HCT116 (cell line): Measurements from ENCODE around the gene TPD52L1. TPM values are rescaled to one million over a fixed set of nuclear protein-coding genes. Genes with fewer than 3 reads are reported as not detected.

Source experiments
- ATAC-seq: fragments of 200-7000 bp; cut with Tn5 transposase; 2 replicates; pipeline ENCODE4 v1.9.1; 2020; ENCODE audit warnings: mild to moderate bottlenecking, moderate library complexity
- BruUV-seq: library from RNA; stranded (reverse); fragments of 400-500 nt; replicated peaks from 2 replicates; lab custom pipeline; 2021; lab: Mats Ljungman, UMichigan
- CTCF ChIA-PET: fragments of 300-600 bp; sonication (Branson Sonifier 250); formaldehyde crosslinking; loops from one replicate; lab custom pipeline; 2021; ENCODE audit warnings: antibody characterized with exemption; lab: Charles Lee
- POLR2A ChIA-PET: fragments of 300-600, 350-600 bp; sonication (Branson Sonifier 250); formaldehyde crosslinking; loops from one replicate; lab custom pipeline; 2021; ENCODE audit warnings: antibody characterized with exemption; lab: Charles Lee
- RAD21 ChIA-PET, 2 experiments: fragments of 300-600 bp; sonication (Branson Sonifier 250); formaldehyde crosslinking; loops; one replicate each; lab custom pipeline; 2023; ENCODE audit warnings: low total read pairs in 2 of 2; ENCODE audit not compliant: uncharacterized antibody in 2 of 2, unreplicated experiment in 2 of 2, low non-redundant PET in 1 of 2; lab: Charles Lee
- DNase-seq: peaks from one replicate; pipeline ENCODE4 v3.0.0-alpha.2; 2010; ENCODE audit warnings: low read depth, low spot score
- H2AFZ ChIP-seq: fragments of 200-600 bp; shearing (Covaris generic), sonication (generic); 2 replicates; pipeline ENCODE4 v1.6.1; 2017; ENCODE audit warnings: low read depth, mixed run types, mixed read lengths, antibody characterized with exemption, low read length; ENCODE audit not compliant: poor library complexity, severe bottlenecking
- H3K27ac ChIP-seq: 2 replicates; pipeline ENCODE4 v1.5.1; 2012; ENCODE audit warnings: low read depth, low read length
- H3K27me3 ChIP-seq: fragments of 200-600 bp; sonication (generic); 2 replicates; pipeline ENCODE4 v1.6.1; 2016; ENCODE audit warnings: mixed run types, low read length, mixed read lengths; ENCODE audit not compliant: insufficient read depth
- H3K36me3 ChIP-seq, 2 experiments: fragments of 200-500 bp in 1 of 2; fragments of 200-600 bp in 1 of 2; sonication (Bioruptor generic) in 1 of 2; sonication (generic) in 1 of 2; 2 replicates each; pipeline versions ENCODE4 v1.5.1 to v1.6.1; 2014 to 2016; ENCODE audit warnings: low read length in 2 of 2, inconsistent platforms in 1 of 2, mixed read lengths in 1 of 2, mixed run types in 1 of 2; ENCODE audit not compliant: insufficient read depth in 2 of 2, control insufficient read depth in 1 of 2
- H3K4me1 ChIP-seq, 2 experiments: fragments of 200-600 bp in 1 of 2; sonication (generic) in 1 of 2; 2 replicates each; pipeline versions ENCODE4 v1.5.1 to v1.6.1; 2012 to 2017; ENCODE audit warnings: low read length in 2 of 2, inconsistent platforms in 1 of 2, mild to moderate bottlenecking in 1 of 2, mixed read lengths in 1 of 2, mixed run types in 1 of 2, moderate library complexity in 1 of 2; ENCODE audit not compliant: insufficient read depth in 2 of 2, control insufficient read depth in 1 of 2
- H3K4me2 ChIP-seq: fragments of 200-600 bp; sonication (generic); 2 replicates; pipeline ENCODE4 v1.6.1; 2017; ENCODE audit warnings: mixed run types, low read length, mixed read lengths
- H3K4me3 ChIP-seq, 2 experiments: fragments of 200-600 bp in 1 of 2; sonication (generic) in 1 of 2; replicated peaks in 1 of 2; 2 replicates each; pipeline ENCODE4 v1.5.1; 2011 to 2016; ENCODE audit warnings: low read length in 2 of 2, control low read depth in 1 of 2, low read depth in 1 of 2, mild to moderate bottlenecking in 1 of 2, mixed read lengths in 1 of 2, mixed run types in 1 of 2
- H3K79me2 ChIP-seq: fragments of 200-600 bp; sonication (generic); 2 replicates; pipeline ENCODE4 v1.6.1; 2017; ENCODE audit warnings: mild to moderate bottlenecking, mixed run types, low read length, moderate library complexity, mixed read lengths; ENCODE audit not compliant: insufficient read depth
- H3K9ac ChIP-seq: fragments of 200-600 bp; sonication (generic); 2 replicates; pipeline ENCODE4 v1.6.1; 2016; ENCODE audit warnings: low read length, mixed read lengths
- H3K9me2 ChIP-seq: fragments of 200-600 bp; sonication (generic), shearing (Covaris generic); 2 replicates; pipeline ENCODE4 v1.6.1; 2017; ENCODE audit warnings: mixed run types, mild to moderate bottlenecking, moderate library complexity; ENCODE audit not compliant: insufficient read depth
- H3K9me3 ChIP-seq, 2 experiments: fragments of 200-500 bp in 1 of 2; fragments of 200-600 bp in 1 of 2; sonication (Bioruptor generic) in 1 of 2; sonication (generic) in 1 of 2; 2 replicates each; pipeline ENCODE4 v1.6.1; 2014 to 2017; ENCODE audit warnings: low read length in 2 of 2, mixed read lengths in 2 of 2, inconsistent platforms in 1 of 2, low read depth in 1 of 2, mild to moderate bottlenecking in 1 of 2, mixed run types in 1 of 2, moderate library complexity in 1 of 2; ENCODE audit not compliant: control insufficient read depth in 1 of 2, insufficient read depth in 1 of 2
- H4K20me1 ChIP-seq: fragments of 200-600 bp; sonication (generic), shearing (Covaris generic); 2 replicates; pipeline ENCODE4 v1.6.1; 2017; ENCODE audit warnings: mixed run types, mild to moderate bottlenecking, moderate library complexity; ENCODE audit not compliant: insufficient read depth
- CBX3 ChIP-seq: IDR thresholded peaks from 2 replicates; pipeline ENCODE4 v1.6.1; 2012; ENCODE audit warnings: low read depth
- CEBPB ChIP-seq: IDR thresholded peaks from 2 replicates; pipeline ENCODE4 v1.6.1; 2012; ENCODE audit warnings: low read depth
- JUND ChIP-seq: IDR thresholded peaks from 2 replicates; pipeline ENCODE4 v1.6.1; 2012
- RAD21 ChIP-seq: IDR thresholded peaks from 2 replicates; pipeline ENCODE4 v1.6.1; 2012; ENCODE audit warnings: low read depth, mild to moderate bottlenecking
- SRF ChIP-seq: IDR thresholded peaks from 2 replicates; pipeline ENCODE4 v1.6.1; 2012; ENCODE audit warnings: low read depth
- TCF7L2 ChIP-seq: IDR thresholded peaks from 2 replicates; pipeline ENCODE4 v1.7.0; 2011; ENCODE audit warnings: borderline replicate concordance, inconsistent platforms; ENCODE audit not compliant: insufficient read depth, insufficient read length; ENCODE audit errors: extremely low read depth
- ZBTB33 ChIP-seq: IDR thresholded peaks from 2 replicates; pipeline ENCODE4 v1.6.1; 2011; ENCODE audit warnings: mild to moderate bottlenecking, low read length, moderate library complexity; ENCODE audit not compliant: insufficient replicate concordance; ENCODE audit errors: extremely low read depth
- ZFX ChIP-seq: fragments of 450-650 bp; IDR thresholded peaks from 2 replicates; pipeline ENCODE4 v1.6.1; 2017
- ZNF274 ChIP-seq: fragments of 200-500 bp; sonication (Bioruptor generic); IDR thresholded peaks from 2 replicates; pipeline ENCODE4 v1.6.1; 2014; ENCODE audit warnings: mild to moderate bottlenecking, low read depth, low read length, inconsistent platforms
- intact Hi-C: fragments of 100-400 bp; cut with micrococcal nuclease; formaldehyde crosslinking; loops from 2 replicates; pipeline ENCODE4 v1.10.0; 2022
- total RNA-seq: library from RNA; stranded (reverse); gene quantifications from one replicate; pipeline ENCODE4 v1.2.1, GENCODE V29; 2021; ENCODE audit not compliant: unreplicated experiment

Gene TPD52L1
- total RNA-seq, 1 experiment from 2014 or later: 64.1 TPM

GRCh38 chr6:125303512-125303854 is 149.9 kb downstream of the TPD52L1 start:
- ChIA-PET CTCF (no interaction called here), POLR2A (no interaction called here), RAD21 (no interaction called here)
- intact Hi-C loops: loop anchor here (5.0 kb wide), 1 partner anchor 111 kb away; no protein-coding TSS in a partner anchor
- H3K27ac ChIP-seq: no peak overlapping the region
- H2AFZ ChIP-seq: no peak overlapping the region
- TF ChIP-seq SRF: no peak
- TF ChIP-seq CEBPB: no peak
- no peak for TF ChIP-seq ZNF274
- TF ChIP-seq CBX3: no peak
- TF ChIP-seq ZFX: no peak
- TF ChIP-seq JUND: no peak
- TF ChIP-seq ZBTB33: no peak
- TF ChIP-seq TCF7L2: no peak
- TF ChIP-seq RAD21: no peak
- H3K36me3 ChIP-seq: peaks cover 3 to 13% of the 10 kb centered on the region in 2 experiments; a peak in 3 of 4 replicates
- H3K4me3 ChIP-seq: no peak overlapping the region
- no peak overlapping the region for H3K4me2 ChIP-seq
- peaks cover 0 to 16% of the 10 kb centered on the region in 2 experiments; a peak in 3 of 4 replicates for H3K4me1 ChIP-seq
- H4K20me1 ChIP-seq: no peaks in the 10 kb centered on the region; the same call in 1 of the 2 replicates
- H3K9me3 ChIP-seq: no peaks in the 10 kb centered on the region
- BruUV-seq: no TSS peak
- no peak for ATAC-seq
- no peak overlapping the region for H3K9ac ChIP-seq
- H3K79me2 ChIP-seq: peaks cover 25% of the 10 kb centered on the region
- no peaks in the 10 kb centered on the region for H3K9me2 ChIP-seq
- H3K27me3 ChIP-seq: no peaks in the 10 kb centered on the region
- no peak for DNase-seq
